ENCODE results near the gene BRPF3. TPM values are rescaled to one million over a fixed set of nuclear protein-coding genes. Genes with fewer than 3 reads are reported as not detected.

BRPF3 gene
- total RNA-seq, 1 experiment from 2014 or later, result 30.4 TPM

DNA sequence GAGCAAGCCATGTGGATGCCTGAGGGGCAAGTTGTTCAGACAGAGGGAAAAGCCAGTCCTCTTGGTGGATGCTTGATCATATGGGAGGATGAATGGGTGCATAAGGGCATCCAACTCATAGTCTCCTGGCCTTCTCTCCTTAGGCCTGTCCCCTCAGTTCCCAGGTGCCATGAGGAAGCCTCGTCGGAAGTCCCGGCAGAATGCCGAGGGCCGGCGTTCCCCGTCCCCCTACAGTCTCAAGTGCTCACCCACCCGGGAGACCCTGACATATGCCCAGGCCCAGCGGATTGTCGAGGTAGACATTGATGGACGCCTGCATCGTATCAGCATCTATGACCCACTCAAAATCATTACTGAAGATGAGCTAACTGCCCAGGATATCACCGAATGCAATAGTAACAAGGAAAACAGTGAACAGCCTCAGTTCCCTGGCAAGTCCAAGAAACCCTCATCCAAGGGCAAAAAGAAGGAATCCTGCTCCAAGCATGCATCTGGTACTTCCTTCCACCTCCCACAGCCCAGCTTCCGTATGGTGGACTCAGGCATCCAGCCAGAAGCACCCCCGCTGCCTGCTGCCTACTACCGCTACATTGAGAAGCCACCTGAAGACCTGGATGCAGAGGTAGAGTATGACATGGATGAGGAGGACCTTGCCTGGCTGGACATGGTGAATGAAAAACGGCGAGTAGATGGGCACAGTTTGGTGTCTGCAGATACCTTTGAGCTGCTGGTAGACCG lies 3.8 kb downstream of the BRPF3 start:
- POLR2A ChIA-PET, result no interaction called here
- Mint-ChIP-seq H3K4me1 (peaks cover 13% of the 10 kb centered on the region), H3K4me3 (no peak overlapping the region), H3K27me3 (ENCODE audit: low read depth) (no peaks in the 10 kb centered on the region), H3K27ac (no peak overlapping the region), H3K36me3 (peaks cover 39% of the 10 kb centered on the region), H3K9me3 (no peaks in the 10 kb centered on the region)
- CTCF ChIA-PET, result interaction anchor here (1.6 kb wide), 1 partner anchor 61 kb away, joined by 4 read pairs; no protein-coding TSS in a partner anchor
- ATAC-seq (no peak), DNase-seq (ENCODE audit: low spot score) (no peak)
- TF ChIP-seq, protein P1, sequence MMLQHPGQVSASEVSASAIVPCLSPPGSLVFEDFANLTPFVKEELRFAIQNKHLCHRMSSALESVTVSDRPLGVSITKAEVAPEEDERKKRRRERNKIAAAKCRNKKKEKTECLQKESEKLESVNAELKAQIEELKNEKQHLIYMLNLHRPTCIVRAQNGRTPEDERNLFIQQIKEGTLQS (CRISPR knock-in tag; conservative IDR thresholded peaks at IDR 0.05), result no peak
- TF ChIP-seq TP53 (CRISPR knock-in tag; IDR thresholded peaks at IDR 0.05), result no peak
- TF ChIP-seq, protein P2, sequence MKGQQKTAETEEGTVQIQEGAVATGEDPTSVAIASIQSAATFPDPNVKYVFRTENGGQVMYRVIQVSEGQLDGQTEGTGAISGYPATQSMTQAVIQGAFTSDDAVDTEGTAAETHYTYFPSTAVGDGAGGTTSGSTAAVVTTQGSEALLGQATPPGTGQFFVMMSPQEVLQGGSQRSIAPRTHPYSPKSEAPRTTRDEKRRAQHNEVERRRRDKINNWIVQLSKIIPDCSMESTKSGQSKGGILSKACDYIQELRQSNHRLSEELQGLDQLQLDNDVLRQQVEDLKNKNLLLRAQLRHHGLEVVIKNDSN (CRISPR knock-in tag; IDR thresholded peaks at IDR 0.05), result no peak

DNA sequence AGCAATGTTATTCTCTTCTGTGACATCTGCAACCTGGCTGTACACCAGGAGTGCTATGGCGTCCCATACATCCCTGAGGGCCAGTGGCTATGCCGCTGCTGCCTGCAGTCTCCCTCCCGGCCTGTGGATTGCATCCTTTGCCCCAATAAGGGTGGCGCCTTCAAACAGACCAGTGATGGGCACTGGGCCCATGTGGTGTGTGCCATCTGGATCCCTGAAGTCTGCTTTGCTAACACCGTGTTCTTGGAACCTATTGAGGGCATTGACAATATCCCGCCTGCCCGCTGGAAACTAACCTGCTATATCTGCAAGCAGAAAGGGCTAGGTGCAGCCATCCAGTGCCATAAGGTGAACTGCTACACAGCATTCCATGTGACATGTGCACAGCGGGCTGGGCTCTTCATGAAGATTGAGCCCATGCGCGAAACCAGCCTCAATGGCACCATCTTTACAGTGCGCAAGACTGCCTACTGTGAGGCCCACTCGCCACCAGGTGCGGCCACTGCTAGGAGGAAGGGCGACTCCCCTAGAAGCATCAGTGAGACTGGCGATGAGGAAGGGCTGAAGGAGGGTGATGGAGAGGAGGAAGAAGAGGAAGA lies 4.6 kb downstream of the BRPF3 start:
- ATAC-seq, result no peak
- H3K27me3 Mint-ChIP-seq (ENCODE audit: low read depth), result no peaks in the 10 kb centered on the region
- ChIA-PET CTCF (interaction anchor here (1.6 kb wide), 1 partner anchor 62 kb away, joined by 4 read pairs; no protein-coding TSS in a partner anchor), POLR2A (no interaction called here)
- no peak overlapping the region for H3K4me3 Mint-ChIP-seq
- peaks cover 12% of the 10 kb centered on the region for H3K4me1 Mint-ChIP-seq
- peaks cover 46% of the 10 kb centered on the region for H3K36me3 Mint-ChIP-seq
- H3K9me3 Mint-ChIP-seq, result no peaks in the 10 kb centered on the region
- peak overlapping the region; percentile 68; the same call in 1 of the 2 replicates for H3K27ac Mint-ChIP-seq
- no peak for DNase-seq (ENCODE audit: low spot score)
- TF ChIP-seq GTF2I (CRISPR knock-in tag; conservative IDR thresholded peaks at IDR 0.05) (no peak), OVOL2 (CRISPR knock-in tag; IDR thresholded peaks at IDR 0.05; ENCODE audit: borderline replicate concordance) (no peak), NFATC4 (CRISPR knock-in tag; IDR thresholded peaks at IDR 0.05) (no peak), ATF1 (CRISPR knock-in tag; IDR thresholded peaks at IDR 0.05) (no peak), TEAD1 (CRISPR knock-in tag; IDR thresholded peaks at IDR 0.05) (no peak), TEAD4 (CRISPR knock-in tag; IDR thresholded peaks at IDR 0.05) (no peak), SP1 (CRISPR knock-in tag; conservative IDR thresholded peaks at IDR 0.05) (no peak), NFE2L1 (CRISPR knock-in tag; IDR thresholded peaks at IDR 0.05) (no peak), CBFB (CRISPR knock-in tag; IDR thresholded peaks at IDR 0.05; ENCODE audit: low read depth) (no peak), GRHL2 (CRISPR knock-in tag; IDR thresholded peaks at IDR 0.05; ENCODE audit: insufficient replicate concordance, severe bottlenecking) (no peak), TP53 (CRISPR knock-in tag; IDR thresholded peaks at IDR 0.05) (no peak), NR2C2 (CRISPR knock-in tag; IDR thresholded peaks at IDR 0.05) (no peak)
- TF ChIP-seq, protein P3, sequence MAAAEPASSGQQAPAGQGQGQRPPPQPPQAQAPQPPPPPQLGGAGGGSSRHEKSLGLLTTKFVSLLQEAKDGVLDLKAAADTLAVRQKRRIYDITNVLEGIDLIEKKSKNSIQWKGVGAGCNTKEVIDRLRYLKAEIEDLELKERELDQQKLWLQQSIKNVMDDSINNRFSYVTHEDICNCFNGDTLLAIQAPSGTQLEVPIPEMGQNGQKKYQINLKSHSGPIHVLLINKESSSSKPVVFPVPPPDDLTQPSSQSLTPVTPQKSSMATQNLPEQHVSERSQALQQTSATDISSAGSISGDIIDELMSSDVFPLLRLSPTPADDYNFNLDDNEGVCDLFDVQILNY (CRISPR knock-in tag; IDR thresholded peaks at IDR 0.05), result no peak
- TF ChIP-seq, protein P4, sequence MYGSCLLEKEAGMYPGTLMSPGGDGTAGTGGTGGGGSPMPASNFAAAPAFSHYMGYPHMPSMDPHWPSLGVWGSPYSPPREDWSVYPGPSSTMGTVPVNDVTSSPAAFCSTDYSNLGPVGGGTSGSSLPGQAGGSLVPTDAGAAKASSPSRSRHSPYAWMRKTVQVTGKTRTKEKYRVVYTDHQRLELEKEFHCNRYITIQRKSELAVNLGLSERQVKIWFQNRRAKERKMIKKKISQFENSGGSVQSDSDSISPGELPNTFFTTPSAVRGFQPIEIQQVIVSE (CRISPR knock-in tag; IDR thresholded peaks at IDR 0.05; ENCODE audit: borderline replicate concordance), result no peak
- TF ChIP-seq, protein P5, sequence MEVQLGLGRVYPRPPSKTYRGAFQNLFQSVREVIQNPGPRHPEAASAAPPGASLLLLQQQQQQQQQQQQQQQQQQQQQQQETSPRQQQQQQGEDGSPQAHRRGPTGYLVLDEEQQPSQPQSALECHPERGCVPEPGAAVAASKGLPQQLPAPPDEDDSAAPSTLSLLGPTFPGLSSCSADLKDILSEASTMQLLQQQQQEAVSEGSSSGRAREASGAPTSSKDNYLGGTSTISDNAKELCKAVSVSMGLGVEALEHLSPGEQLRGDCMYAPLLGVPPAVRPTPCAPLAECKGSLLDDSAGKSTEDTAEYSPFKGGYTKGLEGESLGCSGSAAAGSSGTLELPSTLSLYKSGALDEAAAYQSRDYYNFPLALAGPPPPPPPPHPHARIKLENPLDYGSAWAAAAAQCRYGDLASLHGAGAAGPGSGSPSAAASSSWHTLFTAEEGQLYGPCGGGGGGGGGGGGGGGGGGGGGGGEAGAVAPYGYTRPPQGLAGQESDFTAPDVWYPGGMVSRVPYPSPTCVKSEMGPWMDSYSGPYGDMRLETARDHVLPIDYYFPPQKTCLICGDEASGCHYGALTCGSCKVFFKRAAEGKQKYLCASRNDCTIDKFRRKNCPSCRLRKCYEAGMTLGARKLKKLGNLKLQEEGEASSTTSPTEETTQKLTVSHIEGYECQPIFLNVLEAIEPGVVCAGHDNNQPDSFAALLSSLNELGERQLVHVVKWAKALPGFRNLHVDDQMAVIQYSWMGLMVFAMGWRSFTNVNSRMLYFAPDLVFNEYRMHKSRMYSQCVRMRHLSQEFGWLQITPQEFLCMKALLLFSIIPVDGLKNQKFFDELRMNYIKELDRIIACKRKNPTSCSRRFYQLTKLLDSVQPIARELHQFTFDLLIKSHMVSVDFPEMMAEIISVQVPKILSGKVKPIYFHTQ (CRISPR knock-in tag; IDR thresholded peaks at IDR 0.05), result no peak
- TF ChIP-seq, protein P6, sequence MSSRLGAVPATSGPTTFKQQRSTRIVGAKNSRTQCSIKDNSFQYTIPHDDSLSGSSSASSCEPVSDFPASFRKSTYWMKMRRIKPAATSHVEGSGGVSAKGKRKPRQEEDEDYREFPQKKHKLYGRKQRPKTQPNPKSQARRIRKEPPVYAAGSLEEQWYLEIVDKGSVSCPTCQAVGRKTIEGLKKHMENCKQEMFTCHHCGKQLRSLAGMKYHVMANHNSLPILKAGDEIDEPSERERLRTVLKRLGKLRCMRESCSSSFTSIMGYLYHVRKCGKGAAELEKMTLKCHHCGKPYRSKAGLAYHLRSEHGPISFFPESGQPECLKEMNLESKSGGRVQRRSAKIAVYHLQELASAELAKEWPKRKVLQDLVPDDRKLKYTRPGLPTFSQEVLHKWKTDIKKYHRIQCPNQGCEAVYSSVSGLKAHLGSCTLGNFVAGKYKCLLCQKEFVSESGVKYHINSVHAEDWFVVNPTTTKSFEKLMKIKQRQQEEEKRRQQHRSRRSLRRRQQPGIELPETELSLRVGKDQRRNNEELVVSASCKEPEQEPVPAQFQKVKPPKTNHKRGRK (CRISPR knock-in tag; IDR thresholded peaks at IDR 0.05; ENCODE audit: borderline replicate concordance), result no peak
- TF ChIP-seq, protein P7, sequence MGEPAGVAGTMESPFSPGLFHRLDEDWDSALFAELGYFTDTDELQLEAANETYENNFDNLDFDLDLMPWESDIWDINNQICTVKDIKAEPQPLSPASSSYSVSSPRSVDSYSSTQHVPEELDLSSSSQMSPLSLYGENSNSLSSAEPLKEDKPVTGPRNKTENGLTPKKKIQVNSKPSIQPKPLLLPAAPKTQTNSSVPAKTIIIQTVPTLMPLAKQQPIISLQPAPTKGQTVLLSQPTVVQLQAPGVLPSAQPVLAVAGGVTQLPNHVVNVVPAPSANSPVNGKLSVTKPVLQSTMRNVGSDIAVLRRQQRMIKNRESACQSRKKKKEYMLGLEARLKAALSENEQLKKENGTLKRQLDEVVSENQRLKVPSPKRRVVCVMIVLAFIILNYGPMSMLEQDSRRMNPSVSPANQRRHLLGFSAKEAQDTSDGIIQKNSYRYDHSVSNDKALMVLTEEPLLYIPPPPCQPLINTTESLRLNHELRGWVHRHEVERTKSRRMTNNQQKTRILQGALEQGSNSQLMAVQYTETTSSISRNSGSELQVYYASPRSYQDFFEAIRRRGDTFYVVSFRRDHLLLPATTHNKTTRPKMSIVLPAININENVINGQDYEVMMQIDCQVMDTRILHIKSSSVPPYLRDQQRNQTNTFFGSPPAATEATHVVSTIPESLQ (CRISPR knock-in tag; IDR thresholded peaks at IDR 0.05), result no peak
- TF ChIP-seq, protein P8, sequence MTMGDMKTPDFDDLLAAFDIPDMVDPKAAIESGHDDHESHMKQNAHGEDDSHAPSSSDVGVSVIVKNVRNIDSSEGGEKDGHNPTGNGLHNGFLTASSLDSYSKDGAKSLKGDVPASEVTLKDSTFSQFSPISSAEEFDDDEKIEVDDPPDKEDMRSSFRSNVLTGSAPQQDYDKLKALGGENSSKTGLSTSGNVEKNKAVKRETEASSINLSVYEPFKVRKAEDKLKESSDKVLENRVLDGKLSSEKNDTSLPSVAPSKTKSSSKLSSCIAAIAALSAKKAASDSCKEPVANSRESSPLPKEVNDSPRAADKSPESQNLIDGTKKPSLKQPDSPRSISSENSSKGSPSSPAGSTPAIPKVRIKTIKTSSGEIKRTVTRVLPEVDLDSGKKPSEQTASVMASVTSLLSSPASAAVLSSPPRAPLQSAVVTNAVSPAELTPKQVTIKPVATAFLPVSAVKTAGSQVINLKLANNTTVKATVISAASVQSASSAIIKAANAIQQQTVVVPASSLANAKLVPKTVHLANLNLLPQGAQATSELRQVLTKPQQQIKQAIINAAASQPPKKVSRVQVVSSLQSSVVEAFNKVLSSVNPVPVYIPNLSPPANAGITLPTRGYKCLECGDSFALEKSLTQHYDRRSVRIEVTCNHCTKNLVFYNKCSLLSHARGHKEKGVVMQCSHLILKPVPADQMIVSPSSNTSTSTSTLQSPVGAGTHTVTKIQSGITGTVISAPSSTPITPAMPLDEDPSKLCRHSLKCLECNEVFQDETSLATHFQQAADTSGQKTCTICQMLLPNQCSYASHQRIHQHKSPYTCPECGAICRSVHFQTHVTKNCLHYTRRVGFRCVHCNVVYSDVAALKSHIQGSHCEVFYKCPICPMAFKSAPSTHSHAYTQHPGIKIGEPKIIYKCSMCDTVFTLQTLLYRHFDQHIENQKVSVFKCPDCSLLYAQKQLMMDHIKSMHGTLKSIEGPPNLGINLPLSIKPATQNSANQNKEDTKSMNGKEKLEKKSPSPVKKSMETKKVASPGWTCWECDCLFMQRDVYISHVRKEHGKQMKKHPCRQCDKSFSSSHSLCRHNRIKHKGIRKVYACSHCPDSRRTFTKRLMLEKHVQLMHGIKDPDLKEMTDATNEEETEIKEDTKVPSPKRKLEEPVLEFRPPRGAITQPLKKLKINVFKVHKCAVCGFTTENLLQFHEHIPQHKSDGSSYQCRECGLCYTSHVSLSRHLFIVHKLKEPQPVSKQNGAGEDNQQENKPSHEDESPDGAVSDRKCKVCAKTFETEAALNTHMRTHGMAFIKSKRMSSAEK (CRISPR knock-in tag; IDR thresholded peaks at IDR 0.05; ENCODE audit: borderline replicate concordance), result no peak

All from WTC11 (cell line).